Measurements from ENCODE around the gene RNF187.

GRCh38 chr1:228453022-228453560, 34.1 kb upstream of the RNF187 start:
- no peak for TF ChIP-seq REST (IDR thresholded peaks at IDR 0.05; ENCODE audit: insufficient read depth in 1 of 2, low read depth in 2 of 2, low read length in 2 of 2)
- no peak for TF ChIP-seq TAF1 (IDR thresholded peaks at IDR 0.05; ENCODE audit: borderline replicate concordance, insufficient read depth, low read length)

All from PFSK-1 (cell line).